ENCODE measurements around the gene KIAA1671. TPM values are rescaled to one million over a fixed set of nuclear protein-coding genes. Genes with fewer than 3 reads are reported as not detected.

Gene KIAA1671
- total and polyA plus RNA-seq, 2 of the 13 experiments (the other 11 are each of a cell fraction or from before 2014, with no cell fraction given), result 13.5 to 13.6 TPM

DNA sequence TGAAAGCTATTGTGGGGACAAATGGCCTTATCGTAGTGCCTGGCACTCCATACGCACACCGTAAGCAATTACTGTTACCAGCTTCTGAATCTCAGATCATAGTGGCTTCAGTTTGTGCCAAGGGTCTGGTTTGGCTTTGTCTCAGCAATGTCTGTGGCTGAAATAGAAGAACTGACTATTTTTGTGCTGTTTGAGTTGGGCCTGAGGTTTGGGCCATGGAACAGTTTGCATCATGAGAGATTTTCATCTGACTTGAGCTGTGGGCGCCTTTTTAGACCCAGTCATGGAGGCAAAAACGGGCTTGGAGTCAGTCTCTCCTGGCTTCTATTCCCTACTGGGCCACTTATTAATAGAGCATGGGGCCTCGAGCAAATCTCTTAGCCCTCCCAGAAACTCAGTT is 126.1 kb downstream of the KIAA1671 start (continued):
- TF ChIP-seq, protein P1, sequence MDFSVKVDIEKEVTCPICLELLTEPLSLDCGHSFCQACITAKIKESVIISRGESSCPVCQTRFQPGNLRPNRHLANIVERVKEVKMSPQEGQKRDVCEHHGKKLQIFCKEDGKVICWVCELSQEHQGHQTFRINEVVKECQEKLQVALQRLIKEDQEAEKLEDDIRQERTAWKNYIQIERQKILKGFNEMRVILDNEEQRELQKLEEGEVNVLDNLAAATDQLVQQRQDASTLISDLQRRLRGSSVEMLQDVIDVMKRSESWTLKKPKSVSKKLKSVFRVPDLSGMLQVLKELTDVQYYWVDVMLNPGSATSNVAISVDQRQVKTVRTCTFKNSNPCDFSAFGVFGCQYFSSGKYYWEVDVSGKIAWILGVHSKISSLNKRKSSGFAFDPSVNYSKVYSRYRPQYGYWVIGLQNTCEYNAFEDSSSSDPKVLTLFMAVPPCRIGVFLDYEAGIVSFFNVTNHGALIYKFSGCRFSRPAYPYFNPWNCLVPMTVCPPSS (IDR thresholded peaks at IDR 0.05), result no peak
- no peak for TF ChIP-seq ZSCAN30 (CRISPR knock-in tag; IDR thresholded peaks at IDR 0.05)
- no peak for TF ChIP-seq ZNF225 (CRISPR knock-in tag; IDR thresholded peaks at IDR 0.05)
- no peak for TF ChIP-seq MYNN (CRISPR knock-in tag; IDR thresholded peaks at IDR 0.05; ENCODE audit: low read depth)
- TF ChIP-seq ZNF766 (CRISPR knock-in tag; IDR thresholded peaks at IDR 0.05; ENCODE audit: borderline replicate concordance), result no peak
- TF ChIP-seq RBAK (CRISPR knock-in tag; IDR thresholded peaks at IDR 0.05), result no peak
- TF ChIP-seq SNRNP70 (IDR thresholded peaks at IDR 0.05; ENCODE audit: low read depth, low read length), result no peak
- TF ChIP-seq NAIF1 (CRISPR knock-in tag; IDR thresholded peaks at IDR 0.05; ENCODE audit: borderline replicate concordance), result no peak
- TF ChIP-seq, protein P2, sequence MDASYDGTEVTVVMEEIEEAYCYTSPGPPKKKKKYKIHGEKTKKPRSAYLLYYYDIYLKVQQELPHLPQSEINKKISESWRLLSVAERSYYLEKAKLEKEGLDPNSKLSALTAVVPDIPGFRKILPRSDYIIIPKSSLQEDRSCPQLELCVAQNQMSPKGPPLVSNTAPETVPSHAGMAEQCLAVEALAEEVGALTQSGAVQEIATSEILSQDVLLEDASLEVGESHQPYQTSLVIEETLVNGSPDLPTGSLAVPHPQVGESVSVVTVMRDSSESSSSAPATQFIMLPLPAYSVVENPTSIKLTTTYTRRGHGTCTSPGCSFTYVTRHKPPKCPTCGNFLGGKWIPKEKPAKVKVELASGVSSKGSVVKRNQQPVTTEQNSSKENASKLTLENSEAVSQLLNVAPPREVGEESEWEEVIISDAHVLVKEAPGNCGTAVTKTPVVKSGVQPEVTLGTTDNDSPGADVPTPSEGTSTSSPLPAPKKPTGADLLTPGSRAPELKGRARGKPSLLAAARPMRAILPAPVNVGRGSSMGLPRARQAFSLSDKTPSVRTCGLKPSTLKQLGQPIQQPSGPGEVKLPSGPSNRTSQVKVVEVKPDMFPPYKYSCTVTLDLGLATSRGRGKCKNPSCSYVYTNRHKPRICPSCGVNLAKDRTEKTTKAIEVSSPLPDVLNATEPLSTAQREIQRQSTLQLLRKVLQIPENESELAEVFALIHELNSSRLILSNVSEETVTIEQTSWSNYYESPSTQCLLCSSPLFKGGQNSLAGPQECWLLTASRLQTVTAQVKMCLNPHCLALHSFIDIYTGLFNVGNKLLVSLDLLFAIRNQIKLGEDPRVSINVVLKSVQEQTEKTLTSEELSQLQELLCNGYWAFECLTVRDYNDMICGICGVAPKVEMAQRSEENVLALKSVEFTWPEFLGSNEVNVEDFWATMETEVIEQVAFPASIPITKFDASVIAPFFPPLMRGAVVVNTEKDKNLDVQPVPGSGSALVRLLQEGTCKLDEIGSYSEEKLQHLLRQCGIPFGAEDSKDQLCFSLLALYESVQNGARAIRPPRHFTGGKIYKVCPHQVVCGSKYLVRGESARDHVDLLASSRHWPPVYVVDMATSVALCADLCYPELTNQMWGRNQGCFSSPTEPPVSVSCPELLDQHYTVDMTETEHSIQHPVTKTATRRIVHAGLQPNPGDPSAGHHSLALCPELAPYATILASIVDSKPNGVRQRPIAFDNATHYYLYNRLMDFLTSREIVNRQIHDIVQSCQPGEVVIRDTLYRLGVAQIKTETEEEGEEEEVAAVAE (CRISPR knock-in tag; IDR thresholded peaks at IDR 0.05; ENCODE audit: borderline replicate concordance), result no peak
